Upper lobe of right lung (tissue), 1 donor: Measurements from ENCODE around the gene ANAPC7. TPM values are rescaled to one million over a fixed set of nuclear protein-coding genes. Genes with fewer than 3 reads are reported as not detected.

Experiments
- ATAC-seq: fragments of 200-7000 bp; cut with Tn5 transposase; one replicate; pipeline ENCODE4 v1.9.1; 2020; ENCODE audit warnings: mild to moderate bottlenecking, moderate library complexity
- DNase-seq: peaks from one replicate; pipeline ENCODE4 v3.0.0-alpha.2; 2020
- H3K27ac ChIP-seq: fragments of 200-600 bp; one replicate; pipeline ENCODE4 v1.8.0; 2022
- H3K27me3 ChIP-seq: fragments of 200-600 bp; one replicate; pipeline ENCODE4 v1.8.0; 2022; ENCODE audit warnings: mild to moderate bottlenecking
- H3K36me3 ChIP-seq: fragments of 200-600 bp; one replicate; pipeline ENCODE4 v1.8.0; 2022
- H3K4me1 ChIP-seq: fragments of 200-600 bp; one replicate; pipeline ENCODE4 v1.8.0; 2022
- H3K4me3 ChIP-seq: fragments of 200-600 bp; one replicate; pipeline ENCODE4 v1.8.0; 2022; ENCODE audit warnings: mild to moderate bottlenecking
- H3K9me3 ChIP-seq: fragments of 200-600 bp; one replicate; pipeline ENCODE4 v1.8.0; 2022
- CTCF ChIP-seq: fragments of 200-600 bp; IDR thresholded peaks from one replicate; pipeline ENCODE4 v1.8.0; 2022; ENCODE audit warnings: antibody characterized with exemption
- intact Hi-C: fragments of 100-400 bp; cut with DNase I; formaldehyde crosslinking; loops from one replicate; pipeline ENCODE4 v1.11.0; 2022
- long read RNA-seq: library from polyadenylated mRNA; unstranded; transcript quantifications from one replicate; pipeline ENCODE4 v2.0.0, GENCODE V29; 2021
- total RNA-seq: library from RNA; stranded (reverse); fragmentation: NEBNext Ultra II Directional; extraction: Animal tissue kit (Norgen Biotek cat#: 25700); gene quantifications from one replicate; pipeline ENCODE4 v1.2.1, GENCODE V29; 2021
- donor health status: DM: no; HTN: yes; CAD: no; lungs with severe emphysema.

Gene ANAPC7
- total RNA-seq, result 45.1 TPM
- long read RNA-seq, transcript ANAPC7-201 (10 exons, 2,200 nt), result minor isoform, 15 of 84 reads
- long read RNA-seq, transcript ANAPC7-203 (11 exons, 3,045 nt), result major isoform, 52 of 84 reads
- long read RNA-seq, partial matches to known transcripts, result 2 of 84 reads
- long read RNA-seq, other reads (novel, unspliced or antisense), result 13 of 84 reads

GRCh38 chr12:110403146-110403975 lies at the start of gene ANAPC7:
TSS of gene ANAPC7 (minus strand) at chr12:110403708. CDS start at chr12:110403627, 81 bp downstream.
- intact Hi-C loops, result no loop called here
- DNase-seq (peak; percentile 95), ATAC-seq (peak; percentile 99)
- H3K27me3 ChIP-seq, result no peaks in the 10 kb centered on the region
- peaks cover 23% of the 10 kb centered on the region for H3K4me1 ChIP-seq
- peaks cover 11% of the 10 kb centered on the region for H3K36me3 ChIP-seq
- peak within 1 kb of the TSS; percentile 88 for H3K27ac ChIP-seq
- no peak for TF ChIP-seq CTCF
- H3K9me3 ChIP-seq, result no peaks in the 10 kb centered on the region
- H3K4me3 ChIP-seq, result peak within 1 kb of the TSS; percentile 74

GRCh38 chr12:110451263-110451662 lies 47.8 kb upstream of the ANAPC7 start:
- H3K4me3 ChIP-seq, result no peak overlapping the region
- intact Hi-C loops, result no loop called here
- peak overlapping the region; percentile 14 for H3K27ac ChIP-seq
- peaks cover 30% of the 10 kb centered on the region for H3K4me1 ChIP-seq
- ATAC-seq (no peak), DNase-seq (no peak)
- peaks cover 47% of the 10 kb centered on the region for H3K36me3 ChIP-seq
- H3K27me3 ChIP-seq, result no peaks in the 10 kb centered on the region
- no peaks in the 10 kb centered on the region for H3K9me3 ChIP-seq
- TF ChIP-seq CTCF, result no peak

- Histone ChIP-seq H3K27ac (peak within 1 kb of the TSS; percentile 98), H3K4me3 (peak within 1 kb of the TSS; percentile 84), H3K4me1 (peaks cover 25% of the 10 kb centered on the region), H3K36me3 (peaks cover 56% of the 10 kb centered on the region), H3K9me3 (no peaks in the 10 kb centered on the region), H3K27me3 (no peaks in the 10 kb centered on the region)
- DNase-seq (peak; percentile 98), ATAC-seq (peak; percentile 99)
- intact Hi-C loops, result no loop called here
- peak; percentile 84 for TF ChIP-seq CTCF
Observed at GRCh38 chr12:110449799-110450497, 46.4 kb upstream of the ANAPC7 start, which contains the start of gene ARPC3. TSS of gene ARPC3 (minus strand) at chr12:110450337. CDS start at chr12:110450260, 77 bp downstream.

GRCh38 chr12:110444455-110444854 lies 40.9 kb upstream of the ANAPC7 start:
- DNase-seq, result peak; percentile 2
- Histone ChIP-seq H3K27me3 (no peaks in the 10 kb centered on the region), H3K4me1 (peaks cover 25% of the 10 kb centered on the region), H3K27ac (no peak overlapping the region), H3K36me3 (peaks cover 82% of the 10 kb centered on the region), H3K9me3 (no peaks in the 10 kb centered on the region), H3K4me3 (no peak overlapping the region)
- TF ChIP-seq CTCF, result no peak
- intact Hi-C loops, result no loop called here
- ATAC-seq, result no peak

- DNase-seq, result no peak
- Histone ChIP-seq H3K4me1 (peaks cover under 1% of the 10 kb centered on the region), H3K27ac (no peak overlapping the region), H3K9me3 (no peaks in the 10 kb centered on the region), H3K4me3 (no peak overlapping the region), H3K27me3 (no peaks in the 10 kb centered on the region), H3K36me3 (peaks cover 70% of the 10 kb centered on the region)
- no peak for ATAC-seq
- intact Hi-C loops, result no loop called here
- TF ChIP-seq CTCF, result no peak
Observed at GRCh38 chr12:110436231-110436630, 32.7 kb upstream of the ANAPC7 start.
